BJ (cell line): Measurements from ENCODE around the gene TMEM219. TPM values are rescaled to one million over a fixed set of nuclear protein-coding genes. Genes with fewer than 3 reads are reported as not detected.

Experiments used
- CTCF ChIA-PET: fragments of 350-600 bp; formaldehyde crosslinking; extraction: SDS; loops from one replicate; lab custom pipeline; 2021; ENCODE audit warnings: antibody characterized with exemption, inconsistent platforms; lab: Yijun Ruan, JAX
- POLR2A ChIA-PET: fragments of 300-600 bp; sonication (Branson Sonifier 250); formaldehyde crosslinking; extraction: SDS; loops from one replicate; lab custom pipeline; 2021; ENCODE audit warnings: antibody characterized with exemption; lab: Charles Lee
- DNase-seq: peaks from one replicate; pipeline ENCODE4 v3.0.0-alpha.2; 2011; ENCODE audit warnings: low read depth
- H3K27me3 ChIP-seq: 2 replicates; pipeline ENCODE4 v1.6.0; 2011; ENCODE audit warnings: low read length; ENCODE audit not compliant: control insufficient read depth, insufficient read depth
- H3K36me3 ChIP-seq: 2 replicates; pipeline ENCODE4 v1.5.1; 2011; ENCODE audit warnings: low read length; ENCODE audit not compliant: control insufficient read depth, insufficient read depth
- H3K4me3 ChIP-seq: 2 replicates; pipeline ENCODE4 v1.5.1; 2011; ENCODE audit warnings: low read depth, mild to moderate bottlenecking, control low read depth, low read length
- polyA plus RNA-seq: library from polyadenylated mRNA; depleted of rRNA; stranded (reverse); fragments of >200 nt; gene quantifications from 2 replicates; pipeline ENCODE4 v1.2.3, GENCODE V29; 2011
- TF ChIP-seq, protein P1 (sequence below): IDR thresholded peaks from 2 replicates; pipeline ENCODE4 v1.5.1; 2011; ENCODE audit warnings: low read depth, mild to moderate bottlenecking, control low read depth, inconsistent platforms, low read length, moderate library complexity; ENCODE audit not compliant: insufficient read depth

TMEM219 gene
- polyA plus RNA-seq, 1 experiment: 146 TPM

DNA sequence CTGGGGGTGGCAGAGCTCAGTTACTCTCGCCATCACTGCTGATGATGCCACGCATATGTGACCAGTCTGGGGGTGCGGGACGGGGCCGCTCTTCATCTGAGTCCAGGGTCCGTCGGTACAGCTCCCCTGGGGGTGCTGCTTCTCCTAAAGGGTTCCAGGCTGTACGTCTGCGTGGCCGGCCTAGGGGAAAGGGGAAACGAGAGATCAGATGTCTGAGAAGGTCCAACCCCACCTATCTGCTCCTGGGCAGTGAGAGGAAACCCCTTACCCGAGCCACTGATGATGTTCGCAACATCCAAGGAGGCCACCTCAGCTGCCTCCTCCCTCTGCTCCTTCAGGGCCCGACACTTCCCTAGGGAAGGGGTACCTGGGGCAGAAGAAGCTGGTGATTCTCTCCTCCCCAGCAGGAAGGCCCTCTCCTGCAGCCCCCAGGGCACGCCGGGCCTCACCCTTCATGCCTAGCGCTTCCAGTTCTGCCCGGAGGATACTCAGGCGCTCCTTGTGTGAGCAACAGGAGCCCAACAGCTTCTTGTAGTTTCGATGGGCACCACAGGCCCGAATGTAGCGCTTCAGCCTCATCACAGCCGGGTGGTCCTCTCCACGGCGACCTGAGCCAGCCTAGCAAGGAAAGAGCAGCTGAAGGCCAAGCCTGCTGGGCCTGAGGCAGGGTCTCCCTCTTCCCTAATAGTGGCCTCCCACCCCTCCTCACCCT is 31.5 kb downstream of the TMEM219 start:
- POLR2A ChIA-PET: no interaction called here
- CTCF ChIA-PET: interaction anchor here (0.6 to 0.8 kb wide), 2 partner anchors 17 to 282 kb away, joined by 3 read pairs; no protein-coding TSS in a partner anchor
- Histone ChIP-seq H3K27me3 (no peaks in the 10 kb centered on the region), H3K4me3 (no peak overlapping the region), H3K36me3 (peaks cover 35% of the 10 kb centered on the region)
- TF ChIP-seq, protein P1, sequence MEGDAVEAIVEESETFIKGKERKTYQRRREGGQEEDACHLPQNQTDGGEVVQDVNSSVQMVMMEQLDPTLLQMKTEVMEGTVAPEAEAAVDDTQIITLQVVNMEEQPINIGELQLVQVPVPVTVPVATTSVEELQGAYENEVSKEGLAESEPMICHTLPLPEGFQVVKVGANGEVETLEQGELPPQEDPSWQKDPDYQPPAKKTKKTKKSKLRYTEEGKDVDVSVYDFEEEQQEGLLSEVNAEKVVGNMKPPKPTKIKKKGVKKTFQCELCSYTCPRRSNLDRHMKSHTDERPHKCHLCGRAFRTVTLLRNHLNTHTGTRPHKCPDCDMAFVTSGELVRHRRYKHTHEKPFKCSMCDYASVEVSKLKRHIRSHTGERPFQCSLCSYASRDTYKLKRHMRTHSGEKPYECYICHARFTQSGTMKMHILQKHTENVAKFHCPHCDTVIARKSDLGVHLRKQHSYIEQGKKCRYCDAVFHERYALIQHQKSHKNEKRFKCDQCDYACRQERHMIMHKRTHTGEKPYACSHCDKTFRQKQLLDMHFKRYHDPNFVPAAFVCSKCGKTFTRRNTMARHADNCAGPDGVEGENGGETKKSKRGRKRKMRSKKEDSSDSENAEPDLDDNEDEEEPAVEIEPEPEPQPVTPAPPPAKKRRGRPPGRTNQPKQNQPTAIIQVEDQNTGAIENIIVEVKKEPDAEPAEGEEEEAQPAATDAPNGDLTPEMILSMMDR: no peak
- DNase-seq: no peak

DNA sequence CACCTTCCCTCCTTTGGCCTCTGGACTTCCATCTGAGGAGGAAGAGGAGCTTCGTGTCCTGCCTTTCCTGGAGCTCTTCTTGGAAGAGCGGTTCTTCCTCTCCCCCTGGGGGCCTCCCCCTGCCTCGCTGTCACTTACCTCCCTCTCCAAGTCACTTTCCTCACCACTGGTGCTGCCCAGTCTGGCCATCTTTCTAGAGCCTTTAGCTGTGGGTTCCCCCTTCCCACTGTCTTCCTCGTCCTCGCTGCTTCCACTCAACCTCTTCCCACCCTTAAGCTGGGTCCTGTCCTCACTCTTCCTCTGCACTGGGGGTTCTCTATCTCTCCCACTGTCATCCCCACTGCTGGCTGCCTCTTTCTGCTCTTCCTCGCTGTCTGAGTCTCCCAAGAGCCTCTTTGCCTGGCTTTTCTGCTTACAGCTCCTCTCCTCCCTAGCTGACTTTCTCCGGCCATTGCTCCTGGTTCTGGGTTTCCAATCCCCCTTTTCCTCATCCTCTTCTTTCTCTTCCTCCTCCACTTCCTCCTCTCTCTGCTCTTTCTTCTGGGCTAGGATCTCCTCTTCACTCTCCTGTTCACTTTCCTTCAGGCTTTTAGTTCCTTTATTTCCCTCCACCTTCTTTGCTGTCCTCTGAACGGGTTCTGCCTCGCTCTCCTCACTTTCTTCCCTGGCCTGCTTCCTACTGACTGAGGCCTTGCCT is 32.2 kb downstream of the TMEM219 start:
- ChIA-PET CTCF (interaction anchor here (0.6 to 0.8 kb wide), 2 partner anchors 18 to 282 kb away, joined by 3 read pairs; no protein-coding TSS in a partner anchor), POLR2A (no interaction called here)
- Histone ChIP-seq H3K36me3 (peaks cover 28% of the 10 kb centered on the region), H3K4me3 (no peak overlapping the region), H3K27me3 (no peaks in the 10 kb centered on the region)
- DNase-seq: no peak
- TF ChIP-seq, protein P1: no peak

DNA sequence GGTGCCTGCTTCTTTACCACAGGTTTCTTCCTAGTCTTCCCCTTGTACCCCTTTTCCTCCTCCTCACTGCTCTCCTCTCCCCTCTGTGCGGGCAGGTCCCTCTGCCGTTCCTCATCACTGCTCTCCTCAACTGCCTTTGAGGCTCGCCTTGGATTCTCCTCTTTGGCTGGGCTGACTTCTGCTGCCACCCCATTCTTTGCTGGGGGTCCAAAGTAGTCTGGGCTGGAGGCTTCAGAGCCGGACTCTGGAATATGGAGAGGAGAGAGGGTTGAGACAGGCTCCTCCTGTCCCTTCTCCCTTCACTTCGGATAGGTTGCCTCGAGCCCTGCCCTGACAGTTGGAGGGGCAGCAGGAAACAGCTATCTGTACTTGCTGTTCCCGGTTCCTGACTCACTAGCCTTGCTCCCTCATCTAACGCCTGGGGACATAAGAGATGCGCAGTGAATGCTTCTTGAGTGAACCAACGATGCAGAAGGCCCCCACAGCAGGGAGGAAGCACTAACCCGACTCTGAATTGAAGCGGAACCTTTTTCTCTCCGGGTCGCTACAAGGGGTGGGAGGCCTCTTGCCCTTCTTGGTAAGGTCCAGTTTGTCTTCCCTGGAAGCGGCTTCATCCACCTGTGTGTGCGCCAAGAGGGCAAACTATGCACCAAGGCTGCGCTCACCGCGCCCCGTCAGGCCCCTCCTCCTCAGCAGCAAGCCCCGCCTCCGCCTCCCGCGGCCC is 32.9 kb downstream of the TMEM219 start:
- Histone ChIP-seq H3K4me3 (peak overlapping the region; percentile 90), H3K27me3 (no peaks in the 10 kb centered on the region), H3K36me3 (peaks cover 25% of the 10 kb centered on the region)
- ChIA-PET CTCF (interaction anchor here (1.0 kb wide), 1 partner anchor 51 kb away, joined by 3 read pairs; no protein-coding TSS in a partner anchor), POLR2A (interaction anchor here (0.6 kb wide), 1 partner anchor 71 kb away, joined by 3 read pairs; the partner anchor contains the start of gene ALDOA)
- TF ChIP-seq, protein P1: no peak
- peak; percentile 35 for DNase-seq

DNA sequence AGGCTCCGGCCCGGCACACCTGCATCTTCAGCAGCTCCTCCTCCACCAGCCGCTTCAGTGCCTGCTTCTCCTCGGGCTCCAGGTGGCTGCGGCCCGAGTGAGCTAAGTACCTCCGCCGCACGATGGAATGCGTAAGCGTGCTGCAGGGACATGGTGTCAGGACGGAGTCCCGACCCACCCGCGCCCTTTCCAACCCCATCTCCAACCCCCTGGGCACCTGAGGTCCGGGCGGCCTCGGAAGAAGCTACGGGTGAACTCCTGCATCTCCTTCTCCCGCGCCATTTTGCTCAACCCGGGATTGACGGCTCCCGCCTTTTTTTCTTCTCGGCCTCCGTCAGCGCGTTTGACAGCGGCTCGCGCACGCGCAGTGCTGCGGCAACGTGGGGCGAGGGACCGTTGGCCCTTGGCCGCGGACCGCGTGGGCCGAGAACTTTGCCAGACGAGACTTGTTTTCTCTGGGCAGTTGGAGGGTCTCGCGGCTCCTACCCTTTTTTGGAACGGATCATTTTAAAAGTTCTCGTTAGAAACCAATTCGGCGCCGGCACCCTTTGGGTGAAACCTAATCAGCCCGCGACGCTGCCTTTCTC is 33.5 kb downstream of the TMEM219 start, which contains the start of gene HIRIP3:
Gene HIRIP3 (minus strand): TSS at position 294 of the 587 bp plus-strand sequence. CDS start 12 bp downstream, at position 282.
- H3K4me3 ChIP-seq: peak within 1 kb of the TSS; percentile 90
- POLR2A ChIA-PET: interaction anchor here (0.6 kb wide), 1 partner anchor 70 kb away, joined by 3 read pairs; the partner anchor contains the start of gene ALDOA

More for the DNA sequence above, 33.5 kb downstream of the TMEM219 start, which contains the start of gene HIRIP3:
- TF ChIP-seq, protein P1: no peak
- H3K27me3 ChIP-seq: no peaks in the 10 kb centered on the region
- DNase-seq: no peak
- CTCF ChIA-PET: interaction anchor here (1.0 to 1.4 kb wide), 3 partner anchors 52 to 295 kb away, joined by 3 read pairs; partner anchors contain the start of gene PAGR1
- H3K36me3 ChIP-seq: peaks cover 25% of the 10 kb centered on the region
